ENCODE measurements around the gene RGS3. TPM values are rescaled to one million over a fixed set of nuclear protein-coding genes. Genes with fewer than 3 reads are reported as not detected.

Gene RGS3
- total RNA-seq, 4 donors from 2014 or later, result 76.0 to 169 (median 105) TPM

GRCh38 chr9:113564498-113565237 lies 101.1 kb downstream of the RGS3 start:
- peak; percentile 68 for ATAC-seq (ENCODE audit: low FRiP score)
- DNase-seq (ENCODE audit: low spot score), result peak; percentile 23
- no peak for TF ChIP-seq CTCF (IDR thresholded peaks at IDR 0.05)

GRCh38 chr9:113566016-113566711 lies 102.6 kb downstream of the RGS3 start:
- TF ChIP-seq CTCF (IDR thresholded peaks at IDR 0.05), result no peak
- peak; percentile 21 for DNase-seq (ENCODE audit: low spot score)
- ATAC-seq (ENCODE audit: low FRiP score), result no peak

- no peak for TF ChIP-seq CTCF (IDR thresholded peaks at IDR 0.05)
- peak; percentile 16 for DNase-seq (ENCODE audit: low spot score)
- ATAC-seq (ENCODE audit: low FRiP score), result no peak
These were observed 103.2 kb downstream of the RGS3 start for GRCh38 chr9:113566712-113567071.

GRCh38 chr9:113567361-113568080 lies 104.0 kb downstream of the RGS3 start:
- ATAC-seq (ENCODE audit: low FRiP score) (no peak), DNase-seq (ENCODE audit: low spot score) (peak; percentile 14)
- TF ChIP-seq CTCF (IDR thresholded peaks at IDR 0.05), result no peak

- ATAC-seq (ENCODE audit: low FRiP score) (no peak), DNase-seq (ENCODE audit: low spot score) (no peak)
- no peak for TF ChIP-seq CTCF (IDR thresholded peaks at IDR 0.05)
These were observed 104.5 kb downstream of the RGS3 start for GRCh38 chr9:113568081-113568435.

- TF ChIP-seq CTCF (IDR thresholded peaks at IDR 0.05), result no peak
- ATAC-seq (ENCODE audit: low FRiP score) (no peak), DNase-seq (ENCODE audit: low spot score) (peak; percentile 7)
These were observed 105.2 kb downstream of the RGS3 start for GRCh38 chr9:113568571-113569321.

Data from omental fat pad (tissue), 4 donors.